GM08714 (cell line): Measurements from ENCODE around the gene TLL2.

ENCODE experiments used
- H3K4me3 ChIP-seq: fragments of 200-500 bp; sonication (Bioruptor generic); 2 replicates; pipeline ENCODE4 v1.5.1; 2014; ENCODE audit warnings: mild to moderate bottlenecking, low read length, inconsistent platforms
- ZNF274 ChIP-seq: IDR thresholded peaks from 2 replicates; pipeline ENCODE4 v1.6.1; 2012; ENCODE audit warnings: mild to moderate bottlenecking, low read depth, low read length

The TLL2 gene

GRCh38 chr10:96462606-96463151 lies 51.0 kb downstream of the TLL2 start:
- TF ChIP-seq ZNF274, result no peak
- H3K4me3 ChIP-seq, result no peak overlapping the region

GRCh38 chr10:96460316-96460715 lies 53.4 kb downstream of the TLL2 start:
- H3K4me3 ChIP-seq, result no peak overlapping the region
- TF ChIP-seq ZNF274, result no peak

- no peak for TF ChIP-seq ZNF274
- no peak overlapping the region for H3K4me3 ChIP-seq
Measured at GRCh38 chr10:96457341-96457740, 56.4 kb downstream of the TLL2 start.

- TF ChIP-seq ZNF274, result no peak
- no peak overlapping the region for H3K4me3 ChIP-seq
Measured at GRCh38 chr10:96456296-96456840, 57.4 kb downstream of the TLL2 start.

GRCh38 chr10:96453856-96454583 lies 59.7 kb downstream of the TLL2 start:
- TF ChIP-seq ZNF274, result no peak
- H3K4me3 ChIP-seq, result no peak overlapping the region

GRCh38 chr10:96452494-96453153 lies 61.1 kb downstream of the TLL2 start:
- H3K4me3 ChIP-seq, result no peak overlapping the region
- no peak for TF ChIP-seq ZNF274

- H3K4me3 ChIP-seq, result no peak overlapping the region
- no peak for TF ChIP-seq ZNF274
Measured at GRCh38 chr10:96450529-96451207, 63.1 kb downstream of the TLL2 start.

- H3K4me3 ChIP-seq, result no peak overlapping the region
- no peak for TF ChIP-seq ZNF274
Measured at GRCh38 chr10:96448558-96448957, 65.2 kb downstream of the TLL2 start.

- no peak overlapping the region for H3K4me3 ChIP-seq
- TF ChIP-seq ZNF274, result no peak
Measured at GRCh38 chr10:96448021-96448457, 65.7 kb downstream of the TLL2 start.

- TF ChIP-seq ZNF274, result no peak
- no peak overlapping the region for H3K4me3 ChIP-seq
Measured at GRCh38 chr10:96446966-96447596, 66.6 kb downstream of the TLL2 start.

- no peak overlapping the region for H3K4me3 ChIP-seq
- no peak for TF ChIP-seq ZNF274
Measured at GRCh38 chr10:96441987-96442643, 71.6 kb downstream of the TLL2 start.

GRCh38 chr10:96441322-96441885 lies 72.3 kb downstream of the TLL2 start:
- TF ChIP-seq ZNF274, result no peak
- no peak overlapping the region for H3K4me3 ChIP-seq
